ENCODE results near the gene ANKS6. TPM values are rescaled to one million over a fixed set of nuclear protein-coding genes. Genes with fewer than 3 reads are reported as not detected.

Gene ANKS6
- total RNA-seq, 1 experiment from 2014 or later: 46.3 TPM

GRCh38 chr9:98798254-98798653, 1.9 kb upstream of the ANKS6 start:
- Mint-ChIP-seq H3K27me3 (ENCODE audit: low read depth) (peaks cover 15% of the 10 kb centered on the region), H3K9me3 (peaks cover 9 to 13% of the 10 kb centered on the region in 2 experiments), H3K36me3 (ENCODE audit: insufficient read depth in 1 of 3, low read depth in 3 of 3) (peaks cover 8 to 16% (median 10%) of the 10 kb centered on the region in 3 experiments; a peak in 6 of 7 replicates), H3K4me1 (peaks cover 38 to 46% of the 10 kb centered on the region in 2 experiments), H3K27ac (no peak overlapping the region), H3K4me3 (no peak overlapping the region)
- Histone ChIP-seq H3K79me1 (ENCODE audit: insufficient read depth, low read depth, low read length, poor library complexity, severe bottlenecking) (no peaks in the 10 kb centered on the region), H3K4me1 (ENCODE audit: insufficient read depth, low read length) (no peaks in the 10 kb centered on the region; the same call in 1 of the 2 replicates), H2AFZ (ENCODE audit: low read length) (no peak overlapping the region), H3K4ac (ENCODE audit: low read depth, low read length) (no peak overlapping the region), H2BK15ac (ENCODE audit: low read depth, low read length) (no peak overlapping the region), H3K4me2 (ENCODE audit: insufficient read depth, insufficient read length, low read length) (no peak overlapping the region), H3K79me2 (ENCODE audit: insufficient read depth, low read length) (peaks cover 6% of the 10 kb centered on the region; the same call in 1 of the 2 replicates), H2AK5ac (ENCODE audit: insufficient read length, low read length) (no peak overlapping the region), H3K23me2 (ENCODE audit: insufficient read length, low read depth, low read length, poor library complexity, severe bottlenecking) (peaks cover 8% of the 10 kb centered on the region), H2BK20ac (ENCODE audit: low read depth, low read length, poor library complexity, severe bottlenecking) (no peak overlapping the region), H3K56ac (ENCODE audit: insufficient read length, low read depth, low read length) (no peak overlapping the region), H4K5ac (ENCODE audit: insufficient read length, low read depth, low read length) (no peak overlapping the region), H3K27me3 (ENCODE audit: insufficient read depth, low read length) (no peaks in the 10 kb centered on the region), H3K23ac (ENCODE audit: insufficient read length, low read depth, low read length) (no peak overlapping the region), H4K8ac (replicated peaks; ENCODE audit: insufficient read length, low read depth, low read length) (no peak overlapping the region), H2BK12ac (ENCODE audit: insufficient read length, low read depth, low read length) (no peak overlapping the region), H2BK5ac (ENCODE audit: insufficient read length, low read length) (no peak overlapping the region), H4K20me1 (ENCODE audit: control insufficient read depth, insufficient read depth, insufficient read length) (no peaks in the 10 kb centered on the region), H3T11ph (ENCODE audit: low read length) (no peak overlapping the region), H3K9me3 (ENCODE audit: control insufficient read depth, low read depth, low read length) (no peaks in the 10 kb centered on the region), H3K18ac (ENCODE audit: insufficient read length, low read depth, low read length) (no peak overlapping the region), H4K91ac (ENCODE audit: insufficient read length, low read depth, low read length) (no peak overlapping the region), H3K27ac (ENCODE audit: insufficient read length, low read depth, low read length) (no peak overlapping the region), H3K14ac (ENCODE audit: insufficient read depth, low read length) (no peak overlapping the region), H2BK120ac (ENCODE audit: low read depth, low read length, poor library complexity, severe bottlenecking) (no peak overlapping the region), H3K9ac (ENCODE audit: extremely low read depth, insufficient read length, low read length) (no peak overlapping the region)
- no CpG with 5 or more reads among the region's 3 CpGs for WGBS (ENCODE audit: extremely low coverage, insufficient read length, low lambda C conversion rate)
- TF ChIP-seq CTCF (conservative IDR thresholded peaks at IDR 0.05): no peak
- DNase-seq: no peak
